Right cardiac atrium (tissue), 5 donors: ENCODE results near the gene PLA2G5. TPM values are rescaled to one million over a fixed set of nuclear protein-coding genes. Genes with fewer than 3 reads are reported as not detected.
A peak's percentile ranks its signal among the peaks of the same experiment; 100 is the strongest.

ENCODE experiments used
- ATAC-seq, 2 donors: fragments of 200-7000 bp; cut with Tn5 transposase; one replicate each; pipeline versions ENCODE4 v1.8.0 to v1.9.1; 2020; ENCODE audit warnings: moderate library complexity in 2 of 2, mild to moderate bottlenecking in 1 of 2
- DNase-seq, 3 donors: peaks; one replicate each; pipeline ENCODE4 v3.0.0-alpha.2; 2020
- H3K27ac ChIP-seq: one replicate; pipeline ENCODE4 v1.5.1; 2013; ENCODE audit warnings: mild to moderate bottlenecking, low read length, control low read depth, moderate library complexity
- H3K27me3 ChIP-seq: one replicate; pipeline ENCODE4 v1.6.1; 2013; ENCODE audit not compliant: control insufficient read depth, insufficient read depth
- H3K4me1 ChIP-seq: one replicate; pipeline ENCODE4 v1.6.1; 2013; ENCODE audit warnings: low read length; ENCODE audit not compliant: control insufficient read depth, insufficient read depth
- H3K4me3 ChIP-seq: one replicate; pipeline ENCODE4 v1.5.1; 2013; ENCODE audit warnings: low read length, control low read depth
- H3K9me3 ChIP-seq: one replicate; pipeline ENCODE4 v1.6.1; 2013; ENCODE audit warnings: low read length; ENCODE audit not compliant: control insufficient read depth
- WGBS: extraction: QIAGEN DNeasy Blood & Tissue Kit; methylation state at CpG from one replicate; pipeline ENCODE4 v1.1.7; 2013; 5-methylcytosine and 5-hydroxymethylcytosine counted together
- intact Hi-C, 4 donors: fragments of 100-400 bp; cut with DNase I; formaldehyde crosslinking; loops; one replicate each; pipeline versions ENCODE4 v1.11.0 to v1.14.0; 2022 to 2023
- polyA plus RNA-seq: library from polyadenylated mRNA; stranded (reverse); fragments of 200-250 nt; gene quantifications from one replicate; pipeline ENCODE4 v1.2.3, GENCODE V29; 2013
- total RNA-seq, 4 donors: library from RNA; stranded (reverse); fragmentation: NEBNext Ultra II Directional; extraction: Animal tissue kit (Norgen Biotek cat#: 25700); gene quantifications; one replicate each; pipeline ENCODE4 v1.2.1, GENCODE V29; 2021
- donor health status: healthy with polysubstance abuse.
- donor health status: DM: no; HTN: yes; CAD: no.
- donor health status: DM: no; HTN: no; CAD: no.
- donor health status: DM: no; HTN: yes; CAD: no; lungs with severe emphysema.
- donor health status: DM: yes; HTN: yes; CAD: no.

PLA2G5 gene
- total and polyA plus RNA-seq, 5 donors, result 91.6 to 165 (median 103) TPM

- intact Hi-C loops, result loop anchor here in 1 of 4 donors (10.0 kb wide), 1 partner anchor 49 kb away; no protein-coding TSS in a partner anchor
- ATAC-seq, result no peak
Observed at GRCh38 chr1:20105856-20106255, 35.9 kb downstream of the PLA2G5 start.

GRCh38 chr1:20107351-20107750 lies 37.4 kb downstream of the PLA2G5 start:
- no peak for ATAC-seq
- Histone ChIP-seq H3K27ac (no peak overlapping the region), H3K27me3 (no peaks in the 10 kb centered on the region), H3K9me3 (no peaks in the 10 kb centered on the region), H3K4me3 (no peak overlapping the region), H3K4me1 (peaks cover 3% of the 10 kb centered on the region)
- intact Hi-C loops, result loop anchor here in 1 of 4 donors (10.0 kb wide), 1 partner anchor 47 kb away; no protein-coding TSS in a partner anchor
- DNase-seq, result no peak
- 75% methylated on average over 4 of the region's 4 CpGs for WGBS

More at GRCh38 chr1:20105856-20106255, 35.9 kb downstream of the PLA2G5 start:
- Histone ChIP-seq H3K4me3 (no peak overlapping the region), H3K9me3 (no peaks in the 10 kb centered on the region), H3K4me1 (peaks cover 3% of the 10 kb centered on the region), H3K27ac (no peak overlapping the region), H3K27me3 (no peaks in the 10 kb centered on the region)
- 19% methylated on average over 1 of the region's 1 CpG for WGBS
- no peak for DNase-seq

GRCh38 chr1:20107796-20108195 lies 37.8 kb downstream of the PLA2G5 start:
- H3K4me1 ChIP-seq, result peaks cover 3% of the 10 kb centered on the region
- no peaks in the 10 kb centered on the region for H3K27me3 ChIP-seq
- no peak for DNase-seq
- ATAC-seq, result no peak
- no peak overlapping the region for H3K4me3 ChIP-seq
- no peaks in the 10 kb centered on the region for H3K9me3 ChIP-seq
- intact Hi-C loops, result loop anchor here in 1 of 4 donors (10.0 kb wide), 1 partner anchor 47 kb away; no protein-coding TSS in a partner anchor
- WGBS, result 56% methylated on average over 4 of the region's 4 CpGs
- H3K27ac ChIP-seq, result no peak overlapping the region

GRCh38 chr1:20108366-20109123 lies 38.6 kb downstream of the PLA2G5 start:
- no peaks in the 10 kb centered on the region for H3K9me3 ChIP-seq
- ATAC-seq (no peak), DNase-seq (no peak)
- no peak overlapping the region for H3K27ac ChIP-seq
- intact Hi-C loops, result loop anchor here in 1 of 4 donors (10.0 kb wide), 1 partner anchor 46 kb away; no protein-coding TSS in a partner anchor
- H3K27me3 ChIP-seq, result no peaks in the 10 kb centered on the region
- no peak overlapping the region for H3K4me3 ChIP-seq
- WGBS, result 45% methylated on average over 5 of the region's 5 CpGs
- peaks cover 3% of the 10 kb centered on the region for H3K4me1 ChIP-seq

- no peaks in the 10 kb centered on the region for H3K9me3 ChIP-seq
- no peak overlapping the region for H3K27ac ChIP-seq
- ATAC-seq, result peak in 1 of 2 donors; percentile 20
- 81% methylated on average over 4 of the region's 4 CpGs for WGBS
- H3K27me3 ChIP-seq, result no peaks in the 10 kb centered on the region
- DNase-seq, result no peak
- peaks cover 3% of the 10 kb centered on the region for H3K4me1 ChIP-seq
- no peak overlapping the region for H3K4me3 ChIP-seq
- intact Hi-C loops, result loop anchor here in 1 of 4 donors (10.0 kb wide), 1 partner anchor 45 kb away; no protein-coding TSS in a partner anchor
Observed at GRCh38 chr1:20109223-20109856, 39.3 kb downstream of the PLA2G5 start.

- no peaks in the 10 kb centered on the region for H3K9me3 ChIP-seq
- ATAC-seq (peak; percentile 60 to 80), DNase-seq (peak in 2 of 3 donors; percentile 43 to 63)
- intact Hi-C loops, result no loop called here
- no peak overlapping the region for H3K27ac ChIP-seq
- peaks cover 3% of the 10 kb centered on the region for H3K4me1 ChIP-seq
- WGBS, result 51% methylated on average over 12 of the region's 12 CpGs
- H3K27me3 ChIP-seq, result no peaks in the 10 kb centered on the region
- no peak overlapping the region for H3K4me3 ChIP-seq
Observed at GRCh38 chr1:20110679-20111078, 40.7 kb downstream of the PLA2G5 start.

GRCh38 chr1:20111452-20111851 lies 41.5 kb downstream of the PLA2G5 start:
- DNase-seq (no peak), ATAC-seq (no peak)
- Histone ChIP-seq H3K27me3 (no peaks in the 10 kb centered on the region), H3K4me3 (no peak overlapping the region), H3K9me3 (no peaks in the 10 kb centered on the region), H3K4me1 (peaks cover 3% of the 10 kb centered on the region), H3K27ac (no peak overlapping the region)
- intact Hi-C loops, result no loop called here
- 96% methylated on average over 5 of the region's 5 CpGs for WGBS

- WGBS, result 81% methylated on average over 3 of the region's 3 CpGs
- DNase-seq, result no peak
Observed at GRCh38 chr1:20112279-20113000, 42.4 kb downstream of the PLA2G5 start.

GRCh38 chr1:20114021-20114648 lies 44.1 kb downstream of the PLA2G5 start:
- ATAC-seq, result no peak
- peaks cover under 1% of the 10 kb centered on the region for H3K4me1 ChIP-seq
- WGBS, result 73% methylated on average over 15 of the region's 15 CpGs

More at GRCh38 chr1:20112279-20113000, 42.4 kb downstream of the PLA2G5 start:
- ATAC-seq, result no peak
- Histone ChIP-seq H3K27ac (no peak overlapping the region), H3K9me3 (no peaks in the 10 kb centered on the region), H3K4me1 (peaks cover 3% of the 10 kb centered on the region), H3K27me3 (no peaks in the 10 kb centered on the region), H3K4me3 (no peak overlapping the region)
- intact Hi-C loops, result no loop called here

GRCh38 chr1:20115479-20115878 lies 45.5 kb downstream of the PLA2G5 start:
- H3K27me3 ChIP-seq, result no peaks in the 10 kb centered on the region
- H3K4me3 ChIP-seq, result no peak overlapping the region
- WGBS, result 79% methylated on average over 4 of the region's 4 CpGs
- DNase-seq, result no peak
- H3K4me1 ChIP-seq, result no peaks in the 10 kb centered on the region
- intact Hi-C loops, result no loop called here
- H3K9me3 ChIP-seq, result no peaks in the 10 kb centered on the region
- no peak for ATAC-seq
- H3K27ac ChIP-seq, result no peak overlapping the region

More at GRCh38 chr1:20114021-20114648, 44.1 kb downstream of the PLA2G5 start:
- H3K27ac ChIP-seq, result no peak overlapping the region
- H3K9me3 ChIP-seq, result no peaks in the 10 kb centered on the region
- intact Hi-C loops, result no loop called here
- no peak overlapping the region for H3K4me3 ChIP-seq
- DNase-seq, result no peak
- no peaks in the 10 kb centered on the region for H3K27me3 ChIP-seq
